SK-N-SH treated with all-trans-retinoic acid at 6 μM for 48 hours (cell line): ENCODE results near the gene MAGI3.

ENCODE experiments used
- ATAC-seq: fragments of 200-7000 bp; cut with Tn5 transposase; 3 replicates; pipeline ENCODE4 v1.9.1; 2020; ENCODE audit warnings: mild to moderate bottlenecking, moderate library complexity
- ARNTL ChIP-seq: fragments of 450-650 bp; formaldehyde crosslinking; IDR thresholded peaks from 2 replicates; pipeline ENCODE4 v1.5.0; 2020; ENCODE audit warnings: low read depth, mild to moderate bottlenecking, moderate library complexity, borderline replicate concordance
- BACH2 ChIP-seq: fragments of 250-450 bp; sonication (Bioruptor Pico); IDR thresholded peaks from 2 replicates; pipeline ENCODE4 v1.9.0; 2021; ENCODE audit warnings: mild to moderate bottlenecking, borderline replicate concordance
- CSDC2 ChIP-seq: fragments of 250-450 bp; sonication (Bioruptor Pico); IDR thresholded peaks from 2 replicates; pipeline ENCODE4 v1.5.0; 2020; ENCODE audit warnings: mild to moderate bottlenecking, moderate library complexity
- ESRRG ChIP-seq: fragments of 250-450 bp; sonication (Bioruptor Pico); IDR thresholded peaks from 2 replicates; pipeline ENCODE4 v1.6.1; 2021; ENCODE audit warnings: mild to moderate bottlenecking
- GLIS3 ChIP-seq: fragments of 250-450 bp; sonication (Bioruptor Pico); IDR thresholded peaks from 2 replicates; pipeline ENCODE4 v1.5.0; 2020; ENCODE audit warnings: mild to moderate bottlenecking, moderate library complexity
- ISL1 ChIP-seq: fragments of 250-450 bp; sonication (Bioruptor Pico); IDR thresholded peaks from 2 replicates; pipeline ENCODE4 v2.1.2; 2022; ENCODE audit warnings: mild to moderate bottlenecking, moderate library complexity
- RARB ChIP-seq: fragments of 250-450 bp; sonication (Bioruptor Pico); IDR thresholded peaks from 2 replicates; pipeline ENCODE4 v1.8.0; 2021; ENCODE audit warnings: mild to moderate bottlenecking, moderate library complexity
- SNAI2 ChIP-seq: fragments of 250-450 bp; sonication (Bioruptor Pico); IDR thresholded peaks from 2 replicates; pipeline ENCODE4 v1.5.0; 2020; ENCODE audit warnings: mild to moderate bottlenecking, moderate library complexity
- TCF4 ChIP-seq: fragments of 250-450 bp; sonication (Bioruptor Pico); IDR thresholded peaks from 2 replicates; pipeline ENCODE4 v1.8.0; 2021; ENCODE audit warnings: mild to moderate bottlenecking, moderate library complexity, borderline replicate concordance
- TOX ChIP-seq: fragments of 250-450 bp; sonication (Bioruptor Pico); IDR thresholded peaks from 2 replicates; pipeline ENCODE4 v1.8.0; 2021; ENCODE audit warnings: mild to moderate bottlenecking, moderate library complexity, borderline replicate concordance
- TSHZ2 ChIP-seq: fragments of 250-450 bp; sonication (Bioruptor Pico); IDR thresholded peaks from 2 replicates; pipeline ENCODE4 v1.5.0; 2020; ENCODE audit warnings: mild to moderate bottlenecking, moderate library complexity
- ZC3H10 ChIP-seq: fragments of 250-450 bp; sonication (Bioruptor Pico); IDR thresholded peaks from 2 replicates; pipeline ENCODE4 v1.5.1; 2021; ENCODE audit warnings: mild to moderate bottlenecking, moderate library complexity
- ZFP3 ChIP-seq: fragments of 250-450 bp; sonication (Bioruptor Pico); IDR thresholded peaks from 2 replicates; pipeline ENCODE4 v1.5.0; 2020; ENCODE audit warnings: mild to moderate bottlenecking, moderate library complexity
- ZFP30 ChIP-seq: fragments of 450-650 bp; formaldehyde crosslinking; IDR thresholded peaks from 2 replicates; pipeline ENCODE4 v1.5.0; 2022; ENCODE audit warnings: mild to moderate bottlenecking, moderate library complexity
- ZNF565 ChIP-seq: fragments of 450-650 bp; formaldehyde crosslinking; conservative IDR thresholded peaks from 2 replicates; pipeline ENCODE4 v1.5.0; 2020; ENCODE audit warnings: low read depth, mild to moderate bottlenecking, moderate library complexity
- ZNF8 ChIP-seq: fragments of 450-650 bp; formaldehyde crosslinking; IDR thresholded peaks from 2 replicates; pipeline ENCODE4 v1.5.0; 2020; ENCODE audit warnings: mild to moderate bottlenecking, moderate library complexity
- TF ChIP-seq, protein P1 (sequence below): fragments of 250-450 bp; sonication (Bioruptor Pico); IDR thresholded peaks from 2 replicates; pipeline ENCODE4 v1.8.0; 2021; ENCODE audit warnings: low read depth, mild to moderate bottlenecking, moderate library complexity, borderline replicate concordance
- TF ChIP-seq, protein P2 (sequence below): fragments of 250-450 bp; sonication (Bioruptor Pico); IDR thresholded peaks from 2 replicates; pipeline ENCODE4 v1.5.1; 2021; ENCODE audit warnings: mild to moderate bottlenecking, moderate library complexity
- TF ChIP-seq, protein P3 (sequence below): fragments of 250-450 bp; sonication (Bioruptor Pico); IDR thresholded peaks from 2 replicates; pipeline ENCODE4 v1.5.1; 2020; ENCODE audit warnings: low read depth, mild to moderate bottlenecking, moderate library complexity

MAGI3 gene

GRCh38 chr1:113394043-113394862 lies 3.9 kb downstream of the MAGI3 start:
- ATAC-seq, result no peak
- no peak for TF ChIP-seq CSDC2 (CRISPR knock-in tag)
- TF ChIP-seq, protein P1, sequence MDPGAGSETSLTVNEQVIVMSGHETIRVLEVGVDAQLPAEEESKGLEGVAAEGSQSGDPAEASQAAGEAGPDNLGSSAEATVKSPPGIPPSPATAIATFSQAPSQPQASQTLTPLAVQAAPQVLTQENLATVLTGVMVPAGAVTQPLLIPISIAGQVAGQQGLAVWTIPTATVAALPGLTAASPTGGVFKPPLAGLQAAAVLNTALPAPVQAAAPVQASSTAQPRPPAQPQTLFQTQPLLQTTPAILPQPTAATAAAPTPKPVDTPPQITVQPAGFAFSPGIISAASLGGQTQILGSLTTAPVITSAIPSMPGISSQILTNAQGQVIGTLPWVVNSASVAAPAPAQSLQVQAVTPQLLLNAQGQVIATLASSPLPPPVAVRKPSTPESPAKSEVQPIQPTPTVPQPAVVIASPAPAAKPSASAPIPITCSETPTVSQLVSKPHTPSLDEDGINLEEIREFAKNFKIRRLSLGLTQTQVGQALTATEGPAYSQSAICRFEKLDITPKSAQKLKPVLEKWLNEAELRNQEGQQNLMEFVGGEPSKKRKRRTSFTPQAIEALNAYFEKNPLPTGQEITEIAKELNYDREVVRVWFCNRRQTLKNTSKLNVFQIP (CRISPR knock-in tag), result no peak
- no peak for TF ChIP-seq ESRRG
- TF ChIP-seq ZNF565, result no peak
- TF ChIP-seq RARB (CRISPR knock-in tag), result no peak

DNA sequence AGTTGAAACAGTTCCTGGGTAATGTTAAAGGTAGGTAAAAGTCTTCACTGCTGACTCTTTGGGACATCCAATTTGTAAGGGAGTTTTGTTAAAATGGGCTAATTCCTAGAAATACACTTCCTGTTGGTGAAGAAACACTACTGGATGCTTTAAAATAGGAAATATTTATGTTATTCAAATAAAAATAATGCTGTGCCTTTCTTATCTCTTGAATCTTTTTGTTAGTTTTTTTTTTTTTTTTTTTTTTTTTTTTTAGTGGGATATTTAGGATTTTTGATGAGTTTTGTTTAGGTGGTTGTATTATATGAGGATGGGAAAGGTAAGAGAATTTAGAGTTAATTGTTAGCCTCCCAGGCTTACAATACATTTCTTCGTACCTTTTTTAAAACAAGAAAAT lies 4.5 kb downstream of the MAGI3 start:
- TF ChIP-seq TCF4 (CRISPR knock-in tag) (no peak), SNAI2 (no peak), ARNTL (CRISPR knock-in tag) (no peak), ESRRG (no peak), ZFP30 (CRISPR knock-in tag) (no peak), ZFP3 (CRISPR knock-in tag) (no peak), TSHZ2 (CRISPR knock-in tag) (no peak), ZNF8 (no peak), BACH2 (CRISPR knock-in tag) (no peak), RARB (CRISPR knock-in tag) (no peak), CSDC2 (CRISPR knock-in tag) (no peak), TOX (CRISPR knock-in tag) (no peak)
- TF ChIP-seq, protein P1 (CRISPR knock-in tag), result no peak
- TF ChIP-seq, protein P2, sequence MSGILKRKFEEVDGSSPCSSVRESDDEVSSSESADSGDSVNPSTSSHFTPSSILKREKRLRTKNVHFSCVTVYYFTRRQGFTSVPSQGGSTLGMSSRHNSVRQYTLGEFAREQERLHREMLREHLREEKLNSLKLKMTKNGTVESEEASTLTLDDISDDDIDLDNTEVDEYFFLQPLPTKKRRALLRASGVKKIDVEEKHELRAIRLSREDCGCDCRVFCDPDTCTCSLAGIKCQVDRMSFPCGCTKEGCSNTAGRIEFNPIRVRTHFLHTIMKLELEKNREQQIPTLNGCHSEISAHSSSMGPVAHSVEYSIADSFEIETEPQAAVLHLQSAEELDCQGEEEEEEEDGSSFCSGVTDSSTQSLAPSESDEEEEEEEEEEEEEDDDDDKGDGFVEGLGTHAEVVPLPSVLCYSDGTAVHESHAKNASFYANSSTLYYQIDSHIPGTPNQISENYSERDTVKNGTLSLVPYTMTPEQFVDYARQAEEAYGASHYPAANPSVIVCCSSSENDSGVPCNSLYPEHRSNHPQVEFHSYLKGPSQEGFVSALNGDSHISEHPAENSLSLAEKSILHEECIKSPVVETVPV (CRISPR knock-in tag), result no peak
- ATAC-seq, result no peak

GRCh38 chr1:113396102-113396501 lies 5.8 kb downstream of the MAGI3 start:
- TF ChIP-seq TSHZ2 (CRISPR knock-in tag), result no peak
- no peak for TF ChIP-seq ARNTL (CRISPR knock-in tag)
- TF ChIP-seq SNAI2, result no peak
- TF ChIP-seq BACH2 (CRISPR knock-in tag), result no peak
- TF ChIP-seq, protein P3, sequence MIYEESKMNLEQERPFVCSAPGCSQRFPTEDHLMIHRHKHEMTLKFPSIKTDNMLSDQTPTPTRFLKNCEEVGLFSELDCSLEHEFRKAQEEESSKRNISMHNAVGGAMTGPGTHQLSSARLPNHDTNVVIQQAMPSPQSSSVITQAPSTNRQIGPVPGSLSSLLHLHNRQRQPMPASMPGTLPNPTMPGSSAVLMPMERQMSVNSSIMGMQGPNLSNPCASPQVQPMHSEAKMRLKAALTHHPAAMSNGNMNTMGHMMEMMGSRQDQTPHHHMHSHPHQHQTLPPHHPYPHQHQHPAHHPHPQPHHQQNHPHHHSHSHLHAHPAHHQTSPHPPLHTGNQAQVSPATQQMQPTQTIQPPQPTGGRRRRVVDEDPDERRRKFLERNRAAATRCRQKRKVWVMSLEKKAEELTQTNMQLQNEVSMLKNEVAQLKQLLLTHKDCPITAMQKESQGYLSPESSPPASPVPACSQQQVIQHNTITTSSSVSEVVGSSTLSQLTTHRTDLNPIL (CRISPR knock-in tag), result no peak
- no peak for TF ChIP-seq GLIS3 (CRISPR knock-in tag)
- TF ChIP-seq, protein P2 (CRISPR knock-in tag), result no peak
- no peak for TF ChIP-seq ZC3H10 (CRISPR knock-in tag)
- TF ChIP-seq, protein P1 (CRISPR knock-in tag), result no peak
- TF ChIP-seq ESRRG, result no peak
- TF ChIP-seq ISL1, result no peak
- no peak for TF ChIP-seq RARB (CRISPR knock-in tag)
- TF ChIP-seq ZFP30 (CRISPR knock-in tag), result no peak
- no peak for TF ChIP-seq CSDC2 (CRISPR knock-in tag)
- TF ChIP-seq ZFP3 (CRISPR knock-in tag), result no peak
- no peak for TF ChIP-seq ZNF8
- no peak for ATAC-seq
